Breast epithelium (tissue), 4 donors: ENCODE measurements around the gene COL23A1. TPM values are rescaled to one million over a fixed set of nuclear protein-coding genes. Genes with fewer than 3 reads are reported as not detected.

Experiments used
- DNase-seq, 2 donors: peaks; one replicate each; pipeline ENCODE4 v3.0.0-alpha.2; 2019; ENCODE audit warnings: low spot score in 2 of 2
- H3K27ac ChIP-seq, 2 donors: fragments of 200-600 bp; sonication (generic) in 1 of 2; one replicate each; pipeline ENCODE4 v1.5.1; 2016 to 2019; ENCODE audit warnings: mild to moderate bottlenecking in 1 of 2
- H3K27me3 ChIP-seq, 2 donors: fragments of 200-600 bp; sonication (generic) in 1 of 2; one replicate each; pipeline versions ENCODE4 v1.5.1 to v1.6.0; 2017 to 2019; ENCODE audit warnings: control low read depth in 1 of 2, mild to moderate bottlenecking in 1 of 2
- H3K36me3 ChIP-seq: fragments of 200-600 bp; one replicate; pipeline ENCODE4 v1.5.1; 2019
- H3K4me1 ChIP-seq, 2 donors: fragments of 200-600 bp; sonication (generic); one replicate each; pipeline ENCODE4 v1.5.1; 2016 to 2019; ENCODE audit warnings: control low read depth in 1 of 2
- H3K4me3 ChIP-seq, 3 donors: fragments of 200-600 bp; sonication (generic); 1 replicate in 2 of 3; 2 replicates in 1 of 3; pipeline ENCODE4 v1.5.1; 2016 to 2019; ENCODE audit warnings: mild to moderate bottlenecking in 3 of 3, moderate library complexity in 2 of 3
- H3K9me3 ChIP-seq, 2 donors: fragments of 200-600 bp; sonication (generic) in 1 of 2; one replicate each; pipeline ENCODE4 v1.5.1; 2016 to 2019; ENCODE audit warnings: control low read depth in 1 of 2
- POLR2A ChIP-seq: fragments of 450-650 bp; IDR thresholded peaks from one replicate; pipeline ENCODE4 v1.6.1; 2016; ENCODE audit warnings: antibody characterized with exemption, mild to moderate bottlenecking, moderate library complexity
- POLR2AphosphoS5 ChIP-seq, 3 donors: sonication (generic); formaldehyde crosslinking; IDR thresholded peaks; one replicate each; pipeline ENCODE4 v1.6.1; 2017; ENCODE audit warnings: antibody characterized with exemption in 3 of 3
- intact Hi-C: fragments of 100-400 bp; cut with DNase I; formaldehyde crosslinking; loops from one replicate; pipeline ENCODE4 v1.15.1; 2023; ENCODE audit warnings: low total_unique reads
- total RNA-seq, 3 donors: library from RNA; depleted of rRNA; stranded (reverse); fragments of >200 nt; gene quantifications; one replicate each; pipeline ENCODE4 v1.1.0, GENCODE V29; 2016
- TF ChIP-seq, protein P1 (sequence below), 3 donors: fragments of 450-650 bp; IDR thresholded peaks; one replicate each; pipeline ENCODE4 v1.5.1; 2016 to 2017; ENCODE audit warnings: antibody characterized with exemption in 3 of 3, mild to moderate bottlenecking in 3 of 3, moderate library complexity in 3 of 3

Gene COL23A1
- total RNA-seq, 3 donors from 2014 or later: 0.32 to 3.3 (median 2.6) TPM

DNA sequence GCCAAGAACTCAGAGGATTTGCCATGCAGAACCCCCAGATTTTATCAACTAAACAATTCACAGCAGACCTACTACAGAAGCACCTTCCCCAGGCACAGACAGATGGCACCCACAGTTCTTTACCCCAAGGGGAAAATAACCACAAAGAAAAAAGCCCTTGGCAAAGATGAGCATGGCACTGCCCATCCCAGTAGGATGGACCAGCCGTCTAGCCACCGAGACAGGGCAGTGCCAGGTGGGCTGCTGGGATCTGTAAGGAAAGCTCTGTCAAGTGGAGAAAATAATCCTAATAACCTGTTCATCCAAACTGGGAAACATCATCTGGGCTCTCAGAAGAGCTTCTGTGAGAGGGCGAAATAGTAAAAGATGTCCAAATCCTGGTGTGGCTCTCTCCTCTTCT is 130.0 kb downstream of the COL23A1 start:
- intact Hi-C loops: no loop called here
- Histone ChIP-seq H3K4me3 (no peak overlapping the region), H3K27ac (no peak overlapping the region), H3K36me3 (no peaks in the 10 kb centered on the region), H3K27me3 (no peaks in the 10 kb centered on the region), H3K9me3 (no peaks in the 10 kb centered on the region), H3K4me1 (no peaks in the 10 kb centered on the region)
- TF ChIP-seq POLR2AphosphoS5 (IDR thresholded peaks at IDR 0.05) (no peak), POLR2A (no peak)
- TF ChIP-seq, protein P1, sequence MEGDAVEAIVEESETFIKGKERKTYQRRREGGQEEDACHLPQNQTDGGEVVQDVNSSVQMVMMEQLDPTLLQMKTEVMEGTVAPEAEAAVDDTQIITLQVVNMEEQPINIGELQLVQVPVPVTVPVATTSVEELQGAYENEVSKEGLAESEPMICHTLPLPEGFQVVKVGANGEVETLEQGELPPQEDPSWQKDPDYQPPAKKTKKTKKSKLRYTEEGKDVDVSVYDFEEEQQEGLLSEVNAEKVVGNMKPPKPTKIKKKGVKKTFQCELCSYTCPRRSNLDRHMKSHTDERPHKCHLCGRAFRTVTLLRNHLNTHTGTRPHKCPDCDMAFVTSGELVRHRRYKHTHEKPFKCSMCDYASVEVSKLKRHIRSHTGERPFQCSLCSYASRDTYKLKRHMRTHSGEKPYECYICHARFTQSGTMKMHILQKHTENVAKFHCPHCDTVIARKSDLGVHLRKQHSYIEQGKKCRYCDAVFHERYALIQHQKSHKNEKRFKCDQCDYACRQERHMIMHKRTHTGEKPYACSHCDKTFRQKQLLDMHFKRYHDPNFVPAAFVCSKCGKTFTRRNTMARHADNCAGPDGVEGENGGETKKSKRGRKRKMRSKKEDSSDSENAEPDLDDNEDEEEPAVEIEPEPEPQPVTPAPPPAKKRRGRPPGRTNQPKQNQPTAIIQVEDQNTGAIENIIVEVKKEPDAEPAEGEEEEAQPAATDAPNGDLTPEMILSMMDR (IDR thresholded peaks at IDR 0.05): no peak
- DNase-seq: no peak

DNA sequence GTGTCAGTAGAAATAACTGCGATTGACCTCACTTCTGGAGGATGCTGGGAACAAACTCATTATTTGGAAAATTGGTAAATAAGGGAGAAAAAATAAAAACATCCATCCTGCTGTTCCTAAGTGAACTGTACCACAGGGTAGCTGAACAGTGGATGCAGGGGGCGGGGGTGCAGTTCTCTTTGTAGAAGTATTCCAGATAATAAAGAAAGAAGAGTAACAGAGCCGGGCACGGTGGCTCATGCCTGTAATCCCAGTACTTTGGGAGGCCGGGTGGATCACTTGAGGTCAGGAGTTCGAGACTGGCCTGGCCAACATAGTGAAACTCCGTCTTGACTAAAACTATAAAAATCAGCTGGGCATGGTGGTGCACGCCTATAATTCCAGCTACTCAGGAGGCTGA is 132.1 kb downstream of the COL23A1 start:
- Histone ChIP-seq H3K36me3 (no peaks in the 10 kb centered on the region), H3K27me3 (no peaks in the 10 kb centered on the region), H3K9me3 (no peaks in the 10 kb centered on the region), H3K4me3 (no peak overlapping the region), H3K27ac (no peak overlapping the region), H3K4me1 (no peaks in the 10 kb centered on the region)
- TF ChIP-seq, protein P1 (IDR thresholded peaks at IDR 0.05): no peak
- TF ChIP-seq POLR2AphosphoS5 (IDR thresholded peaks at IDR 0.05): no peak
- TF ChIP-seq POLR2A: no peak
- intact Hi-C loops: no loop called here
- DNase-seq: no peak

DNA sequence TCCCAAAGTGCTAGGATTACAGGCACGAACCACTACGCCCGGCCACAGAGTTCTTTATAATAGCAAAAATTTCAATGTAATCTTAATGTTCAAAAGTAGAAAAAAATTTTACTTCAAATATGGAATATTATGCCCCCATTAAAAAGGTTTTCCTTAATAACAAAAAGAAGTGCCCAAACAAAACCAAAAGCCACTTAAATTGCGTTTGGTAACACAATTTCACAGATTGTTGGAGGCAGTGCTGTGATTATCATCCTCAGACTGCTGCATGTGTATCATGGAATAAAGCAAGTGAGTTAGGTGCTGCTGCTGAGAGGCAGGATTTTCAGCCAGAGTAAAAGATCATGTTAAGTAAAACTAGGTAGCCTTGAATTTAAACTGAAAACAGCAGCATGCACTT is 132.7 kb downstream of the COL23A1 start:
- intact Hi-C loops: no loop called here
- no peak for TF ChIP-seq POLR2A
- TF ChIP-seq POLR2AphosphoS5 (IDR thresholded peaks at IDR 0.05): no peak
- TF ChIP-seq, protein P1 (IDR thresholded peaks at IDR 0.05): no peak

DNA sequence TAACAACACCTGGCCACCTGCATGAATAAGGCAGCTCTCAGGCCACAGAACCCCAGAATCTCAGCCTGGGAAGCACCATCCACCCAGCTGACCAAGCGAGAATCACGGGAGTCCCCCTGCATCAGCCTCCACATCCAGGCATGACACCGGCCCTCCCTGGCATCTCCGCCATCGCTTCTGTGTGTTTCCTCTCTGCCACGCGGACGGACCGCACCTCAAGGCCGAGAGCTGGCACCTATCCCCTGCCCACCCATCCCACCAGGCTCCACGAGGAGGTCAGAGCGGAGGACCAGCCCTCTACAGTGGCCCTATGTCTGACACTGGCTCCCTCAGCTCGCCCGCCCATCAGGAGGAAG is 134.7 kb downstream of the COL23A1 start:
- no peaks in the 10 kb centered on the region for H3K4me1 ChIP-seq
- H3K36me3 ChIP-seq: no peaks in the 10 kb centered on the region
- H3K4me3 ChIP-seq: no peak overlapping the region
- TF ChIP-seq POLR2A: no peak
- TF ChIP-seq, protein P1 (IDR thresholded peaks at IDR 0.05): no peak
- no peak for TF ChIP-seq POLR2AphosphoS5 (IDR thresholded peaks at IDR 0.05)
- no peak overlapping the region for H3K27ac ChIP-seq
- no peaks in the 10 kb centered on the region for H3K27me3 ChIP-seq
- intact Hi-C loops: no loop called here
- H3K9me3 ChIP-seq: no peaks in the 10 kb centered on the region
- DNase-seq: no peak

More for the DNA sequence above, 132.7 kb downstream of the COL23A1 start:
- H3K4me3 ChIP-seq: no peak overlapping the region
- H3K36me3 ChIP-seq: no peaks in the 10 kb centered on the region
- H3K4me1 ChIP-seq: no peaks in the 10 kb centered on the region
- H3K27ac ChIP-seq: no peak overlapping the region
- H3K9me3 ChIP-seq: no peaks in the 10 kb centered on the region
- no peak for DNase-seq
- H3K27me3 ChIP-seq: no peaks in the 10 kb centered on the region

DNA sequence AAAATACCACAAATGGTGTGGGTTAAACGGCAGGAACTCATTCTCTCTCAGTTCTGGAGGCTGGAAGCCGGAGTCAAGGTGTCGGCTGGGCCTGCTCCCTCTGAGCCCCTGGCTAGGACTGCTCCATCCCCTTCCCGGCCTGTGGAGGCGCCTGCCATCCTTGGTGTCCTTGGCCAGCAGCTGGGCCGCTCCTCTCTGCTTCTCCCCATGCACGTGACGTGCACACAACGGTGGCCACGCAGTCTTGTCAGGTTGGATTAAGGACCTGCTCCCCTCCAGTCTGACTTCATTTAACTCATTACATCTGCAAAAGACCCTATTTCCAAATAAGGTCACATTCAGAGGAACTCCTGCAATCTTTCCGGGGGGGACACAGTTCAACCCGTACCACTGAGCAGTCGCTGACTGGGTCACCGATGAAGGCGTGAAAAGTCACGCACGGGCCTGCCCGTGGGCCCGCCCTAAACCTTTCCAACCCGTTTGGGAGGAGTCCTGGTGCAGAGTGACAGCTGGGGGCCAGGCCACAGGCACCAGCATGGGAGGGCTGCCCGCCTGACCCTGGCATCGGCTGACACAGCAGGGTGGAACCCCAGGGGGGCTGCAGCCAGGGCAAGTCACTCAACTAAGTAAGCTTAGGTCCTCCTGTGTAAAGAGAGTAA is 135.2 kb downstream of the COL23A1 start:
- no peak overlapping the region for H3K27ac ChIP-seq
- no peaks in the 10 kb centered on the region for H3K27me3 ChIP-seq
- no peaks in the 10 kb centered on the region for H3K9me3 ChIP-seq
- H3K4me3 ChIP-seq: no peak overlapping the region
- no peaks in the 10 kb centered on the region for H3K36me3 ChIP-seq
- no peak for DNase-seq
- H3K4me1 ChIP-seq: no peaks in the 10 kb centered on the region
- TF ChIP-seq POLR2AphosphoS5 (IDR thresholded peaks at IDR 0.05) (no peak), POLR2A (no peak)
- TF ChIP-seq, protein P1 (IDR thresholded peaks at IDR 0.05): no peak
- intact Hi-C loops: no loop called here
